Measurements from ENCODE around the gene ZNF43. TPM values are rescaled to one million over a fixed set of nuclear protein-coding genes. Genes with fewer than 3 reads are reported as not detected.
"Not testable (repeated sequence)": the region's sequence is repeated elsewhere in the genome, so short reads cannot be mapped to it uniquely, and the experiment has no call there.

The ZNF43 gene
- total RNA-seq, 1 experiment from 2014 or later = 0.34 TPM

- TF ChIP-seq ZBTB33 (IDR thresholded peaks at IDR 0.05; ENCODE audit: extremely low read depth, insufficient replicate concordance, low read length) (no peak), TCF7L2 (IDR thresholded peaks at IDR 0.05; ENCODE audit: borderline replicate concordance, extremely low read depth, insufficient read depth, insufficient read length) (no peak), YY1 (IDR thresholded peaks at IDR 0.05; ENCODE audit: extremely low read depth, insufficient replicate concordance, low read depth, low read length) (no peak), MAX (IDR thresholded peaks at IDR 0.05) (no peak), EGR1 (IDR thresholded peaks at IDR 0.05; ENCODE audit: low read depth) (no peak), RAD21 (IDR thresholded peaks at IDR 0.05; ENCODE audit: low read depth) (no peak), FOSL1 (IDR thresholded peaks at IDR 0.05; ENCODE audit: low read depth) (no peak), ZNF274 (IDR thresholded peaks at IDR 0.05; ENCODE audit: low read depth, low read length) (no peak), SIN3A (IDR thresholded peaks at IDR 0.05; ENCODE audit: low read depth) (no peak), EZH2phosphoT487 (IDR thresholded peaks at IDR 0.05; ENCODE audit: borderline replicate concordance) (no peak), ZFX (IDR thresholded peaks at IDR 0.05) (no peak), POLR2AphosphoS5 (IDR thresholded peaks at IDR 0.05; ENCODE audit: low read depth, low read length) (no peak)
Measured at GRCh38 chr19:21758296-21758695, 77.7 kb downstream of the ZNF43 start (continued).

GRCh38 chr19:21755555-21755954 is 80.4 kb downstream of the ZNF43 start:
- H3K4me3 ChIP-seq (replicated peaks in 1 of 2; ENCODE audit: low read depth in 1 of 2, low read length in 2 of 2); H2AFZ ChIP-seq (ENCODE audit: low read depth, low read length, poor library complexity, severe bottlenecking); H3K27ac ChIP-seq (ENCODE audit: low read depth, low read length); H4K20me1 ChIP-seq (ENCODE audit: insufficient read depth); CTCF ChIA-PET; H3K9me2 ChIP-seq (ENCODE audit: insufficient read depth); intact Hi-C loops (cut with micrococcal nuclease); RAD21 ChIA-PET (ENCODE audit: low non-redundant PET in 1 of 2, low total read pairs in 2 of 2, uncharacterized antibody in 2 of 2, unreplicated experiment in 2 of 2); H3K9ac ChIP-seq (ENCODE audit: low read length); H3K9me3 ChIP-seq (ENCODE audit: control insufficient read depth in 1 of 2, insufficient read depth in 1 of 2, low read depth in 1 of 2, low read length in 2 of 2); BruUV-seq (replicated peaks); ATAC-seq; H3K4me1 ChIP-seq (ENCODE audit: control insufficient read depth in 1 of 2, insufficient read depth in 2 of 2, low read length in 2 of 2); H3K4me2 ChIP-seq (ENCODE audit: low read length); H3K27me3 ChIP-seq (ENCODE audit: insufficient read depth, low read length); DNase-seq (ENCODE audit: low read depth, low spot score); POLR2A ChIA-PET: not testable (repeated sequence)
- H3K36me3 ChIP-seq (ENCODE audit: control insufficient read depth in 1 of 2, insufficient read depth in 2 of 2, low read length in 2 of 2) = peaks cover 3 to 22% of the 10 kb centered on the region in 2 experiments
- H3K79me2 ChIP-seq (ENCODE audit: insufficient read depth, low read length) = peaks cover 27% of the 10 kb centered on the region

Other genes with a start within 250 kb of the ZNF43 start
- gene ZNF100, start 68.6 kb downstream of the ZNF43 start, total RNA-seq (2021; ENCODE audit: unreplicated experiment) = 8.5 TPM
- gene ZNF208, start 174.8 kb upstream of the ZNF43 start, total RNA-seq (2021; ENCODE audit: unreplicated experiment) = not detected
- gene ZNF257, start 216.3 kb upstream of the ZNF43 start, total RNA-seq (2021; ENCODE audit: unreplicated experiment) = not detected

Measured in HCT116 (cell line).